ENCODE results near the gene PLEKHG1.

GRCh38 chr6:150565945-150566344 lies 33.7 kb upstream of the PLEKHG1 start:
- TF ChIP-seq CTCF (conservative IDR thresholded peaks at IDR 0.05; ENCODE audit: low read length) (no peak), EZH2phosphoT487 (IDR thresholded peaks at IDR 0.05; ENCODE audit: borderline replicate concordance) (no peak)

Data from Loucy (cell line).